Trophoblast cell (in vitro differentiated cells and primary cell): ENCODE measurements around the gene SNX11.
"Not testable (repeated sequence)": the region's sequence is repeated elsewhere in the genome, so short reads cannot be mapped to it uniquely, and the experiment has no call there.

Experiments
- DNase-seq, 2 donors: peaks; one replicate each; pipeline ENCODE4 v3.0.0-alpha.2; 2016
- H2AFZ ChIP-seq: 2 replicates; pipeline ENCODE4 v1.6.1; 2013; ENCODE audit warnings: low read length, moderate library complexity, mild to moderate bottlenecking; ENCODE audit not compliant: insufficient read depth, poor library complexity
- H2AK5ac ChIP-seq: 2 replicates; pipeline ENCODE4 v1.6.1; 2013; ENCODE audit warnings: mild to moderate bottlenecking, low read length
- H2BK120ac ChIP-seq: 2 replicates; pipeline ENCODE4 v1.6.1; 2013; ENCODE audit warnings: low read length, mild to moderate bottlenecking, moderate library complexity; ENCODE audit not compliant: insufficient read depth, poor library complexity
- H2BK12ac ChIP-seq: 2 replicates; pipeline ENCODE4 v1.6.1; 2013; ENCODE audit warnings: mild to moderate bottlenecking, low read length, moderate library complexity
- H2BK5ac ChIP-seq: 2 replicates; pipeline ENCODE4 v1.6.1; 2013; ENCODE audit warnings: low read length, low read depth, moderate library complexity, mild to moderate bottlenecking; ENCODE audit not compliant: poor library complexity
- H3K14ac ChIP-seq: 2 replicates; pipeline ENCODE4 v1.6.1; 2013; ENCODE audit warnings: mild to moderate bottlenecking, low read length
- H3K18ac ChIP-seq: 2 replicates; pipeline ENCODE4 v1.6.1; 2013; ENCODE audit warnings: mild to moderate bottlenecking, low read length
- H3K23ac ChIP-seq: 2 replicates; pipeline ENCODE4 v1.6.1; 2013; ENCODE audit warnings: low read length
- H3K27ac ChIP-seq: 2 replicates; pipeline ENCODE4 v1.5.1; 2013; ENCODE audit warnings: low read depth, mild to moderate bottlenecking, inconsistent platforms, low read length, moderate library complexity
- H3K27me3 ChIP-seq: 2 replicates; pipeline ENCODE4 v1.6.1; 2013; ENCODE audit warnings: inconsistent platforms, mild to moderate bottlenecking, low read length, moderate library complexity; ENCODE audit not compliant: insufficient read depth
- H3K36me3 ChIP-seq, 2 experiments: 1 replicate in 1 of 2; 2 replicates in 1 of 2; pipeline ENCODE4 v1.6.1; 2013; ENCODE audit warnings: low read length in 2 of 2, mild to moderate bottlenecking in 2 of 2, moderate library complexity in 1 of 2; ENCODE audit not compliant: insufficient read depth in 2 of 2, control insufficient read depth in 1 of 2
- H3K4ac ChIP-seq: 2 replicates; pipeline ENCODE4 v1.6.1; 2013; ENCODE audit warnings: low read depth, mild to moderate bottlenecking, low read length, moderate library complexity
- H3K4me1 ChIP-seq, 2 experiments: 1 replicate in 1 of 2; 2 replicates in 1 of 2; pipeline ENCODE4 v1.6.1; 2013; ENCODE audit warnings: low read length in 2 of 2, mild to moderate bottlenecking in 2 of 2, moderate library complexity in 1 of 2; ENCODE audit not compliant: insufficient read depth in 2 of 2, control insufficient read depth in 1 of 2
- H3K4me2 ChIP-seq: 2 replicates; pipeline ENCODE4 v1.6.1; 2013; ENCODE audit warnings: inconsistent platforms, mild to moderate bottlenecking, low read length, moderate library complexity
- H3K4me3 ChIP-seq: 2 replicates; pipeline ENCODE4 v1.5.1; 2013; ENCODE audit warnings: mild to moderate bottlenecking, low read depth, low read length, inconsistent platforms
- H3K79me1 ChIP-seq: one replicate; pipeline ENCODE4 v1.6.1; 2013; ENCODE audit warnings: low read length
- H3K79me2 ChIP-seq: 2 replicates; pipeline ENCODE4 v1.6.1; 2013; ENCODE audit warnings: low read length, mild to moderate bottlenecking; ENCODE audit not compliant: control insufficient read depth, insufficient read depth, poor library complexity
- H3K9ac ChIP-seq: 2 replicates; pipeline ENCODE4 v1.6.1; 2013; ENCODE audit warnings: mild to moderate bottlenecking, low read length
- H3K9me3 ChIP-seq: 2 replicates; pipeline ENCODE4 v1.6.1; 2013; ENCODE audit warnings: low read depth, mild to moderate bottlenecking, control low read depth, inconsistent platforms, low read length; ENCODE audit not compliant: insufficient read depth
- H4K12ac ChIP-seq: 2 replicates; pipeline ENCODE4 v1.6.1; 2013; ENCODE audit warnings: low read depth, mild to moderate bottlenecking, low read length, moderate library complexity
- H4K8ac ChIP-seq: 2 replicates; pipeline ENCODE4 v1.6.1; 2013; ENCODE audit warnings: low read depth, mild to moderate bottlenecking, low read length, moderate library complexity
- H4K91ac ChIP-seq: one replicate; pipeline ENCODE4 v1.6.1; 2013; ENCODE audit warnings: low read depth, mild to moderate bottlenecking, low read length, moderate library complexity
- WGBS: extraction: QIAGEN DNeasy Blood & Tissue Kit; methylation state at CpG from one replicate; pipeline ENCODE4 v1.1.7; 2013; ENCODE audit warnings: missing lambda C conversion rate; ENCODE audit not compliant: insufficient read length, insufficient coverage; ENCODE audit errors: extremely low coverage; 5-methylcytosine and 5-hydroxymethylcytosine counted together

Gene SNX11

GRCh38 chr17:48067245-48067644 lies 40.3 kb upstream of the SNX11 start:
- H2BK12ac ChIP-seq = no peak overlapping the region
- no CpG with 5 or more reads among the region's 3 CpGs for WGBS

GRCh38 chr17:48067808-48068207 lies 39.8 kb upstream of the SNX11 start:
- H2AK5ac ChIP-seq, H3K14ac ChIP-seq, H3K9me3 ChIP-seq, H3K27ac ChIP-seq, H2BK5ac ChIP-seq, H4K91ac ChIP-seq, H3K9ac ChIP-seq, H3K79me2 ChIP-seq, H2BK120ac ChIP-seq, H3K4me3 ChIP-seq, H4K12ac ChIP-seq, H3K23ac ChIP-seq, H3K4ac ChIP-seq, H2BK12ac ChIP-seq, H3K18ac ChIP-seq, H3K4me1 ChIP-seq, H2AFZ ChIP-seq, H3K79me1 ChIP-seq, H3K27me3 ChIP-seq, H4K8ac ChIP-seq, H3K4me2 ChIP-seq: not testable (repeated sequence)
- H3K36me3 ChIP-seq = peaks cover 25 to 38% of the 10 kb centered on the region in 2 experiments
- peak in 1 of 2 donors; percentile 33 for DNase-seq
- WGBS = no CpG with 5 or more reads among the region's 2 CpGs

More at GRCh38 chr17:48067245-48067644, 40.3 kb upstream of the SNX11 start:
- H3K79me1 ChIP-seq = no peaks in the 10 kb centered on the region
- no peak overlapping the region for H4K91ac ChIP-seq
- H3K4me3 ChIP-seq = no peak overlapping the region
- no peak overlapping the region for H3K4ac ChIP-seq
- no peak overlapping the region for H3K4me2 ChIP-seq
- no peaks in the 10 kb centered on the region for H3K27me3 ChIP-seq
- no peak overlapping the region for H4K8ac ChIP-seq
- no peak overlapping the region for H2BK120ac ChIP-seq
- no peaks in the 10 kb centered on the region for H3K9me3 ChIP-seq
- no peak overlapping the region for H3K23ac ChIP-seq
- no peak overlapping the region for H3K27ac ChIP-seq
- H3K36me3 ChIP-seq = peaks cover 22 to 38% of the 10 kb centered on the region in 2 experiments
- no peak overlapping the region for H2AK5ac ChIP-seq
- H3K79me2 ChIP-seq = no peaks in the 10 kb centered on the region
- H2BK5ac ChIP-seq = no peak overlapping the region
- no peak overlapping the region for H3K9ac ChIP-seq
- no peak overlapping the region for H3K18ac ChIP-seq
- H3K14ac ChIP-seq = no peak overlapping the region
- no peak overlapping the region for H2AFZ ChIP-seq
- no peaks in the 10 kb centered on the region for H3K4me1 ChIP-seq
- no peak for DNase-seq
- H4K12ac ChIP-seq = no peak overlapping the region

- Histone ChIP-seq H4K8ac (no peak overlapping the region), H3K79me1 (no peaks in the 10 kb centered on the region), H3K9me3 (no peaks in the 10 kb centered on the region), H3K14ac (no peak overlapping the region), H3K27ac (no peak overlapping the region), H2BK5ac (no peak overlapping the region), H2BK12ac (no peak overlapping the region), H3K23ac (no peak overlapping the region), H4K12ac (no peak overlapping the region), H3K4me3 (no peak overlapping the region), H3K27me3 (no peaks in the 10 kb centered on the region), H3K4me1 (no peaks in the 10 kb centered on the region), H3K18ac (no peak overlapping the region), H3K79me2 (no peaks in the 10 kb centered on the region), H2BK120ac (no peak overlapping the region), H3K4me2 (no peak overlapping the region), H2AK5ac (no peak overlapping the region), H3K36me3 (peaks cover 29 to 42% of the 10 kb centered on the region in 2 experiments), H3K9ac (no peak overlapping the region), H3K4ac (no peak overlapping the region), H4K91ac (no peak overlapping the region), H2AFZ (no peak overlapping the region)
- WGBS = no CpG with 5 or more reads among the region's 3 CpGs
- peak in 1 of 2 donors; percentile 45 for DNase-seq
Observed at GRCh38 chr17:48068491-48068961, 39.0 kb upstream of the SNX11 start.

- H2BK5ac ChIP-seq = no peak overlapping the region
- H4K91ac ChIP-seq = no peak overlapping the region
- H3K79me2 ChIP-seq = no peaks in the 10 kb centered on the region
- no peak overlapping the region for H3K14ac ChIP-seq
- no peak overlapping the region for H3K9ac ChIP-seq
- H3K9me3 ChIP-seq = no peaks in the 10 kb centered on the region
- H2BK12ac ChIP-seq = no peak overlapping the region
- H3K4me2 ChIP-seq = no peak overlapping the region
- H3K27me3 ChIP-seq = no peaks in the 10 kb centered on the region
- H3K4me1 ChIP-seq = no peaks in the 10 kb centered on the region
- no peak overlapping the region for H3K4me3 ChIP-seq
- H3K27ac ChIP-seq = no peak overlapping the region
- DNase-seq = no peak
- H4K8ac ChIP-seq = no peak overlapping the region
- H2AFZ ChIP-seq = no peak overlapping the region
- no peak overlapping the region for H3K18ac ChIP-seq
- no peak overlapping the region for H2AK5ac ChIP-seq
- H3K23ac ChIP-seq = no peak overlapping the region
- H4K12ac ChIP-seq = no peak overlapping the region
- whole genome bisulfite sequencing = no CpG with 5 or more reads among the region's 2 CpGs
- H3K36me3 ChIP-seq = peaks cover 34 to 42% of the 10 kb centered on the region in 2 experiments
- no peaks in the 10 kb centered on the region for H3K79me1 ChIP-seq
- H3K4ac ChIP-seq = no peak overlapping the region
- H2BK120ac ChIP-seq = no peak overlapping the region
Observed at GRCh38 chr17:48070195-48070594, 37.4 kb upstream of the SNX11 start.
